H1 (cell line): ENCODE results near the gene ZNF83. TPM values are rescaled to one million over a fixed set of nuclear protein-coding genes. Genes with fewer than 3 reads are reported as not detected.

Source experiments
- ASH2L ChIP-seq: fragments of 200-600, 300-600 bp; sonication (generic); IDR thresholded peaks from one replicate; pipeline ENCODE4 v1.7.1; 2017; ENCODE audit warnings: low read length
- ATF3 ChIP-seq: IDR thresholded peaks from 2 replicates; pipeline ENCODE4 v1.6.1; 2011; ENCODE audit warnings: low read depth, mild to moderate bottlenecking, low read length; ENCODE audit not compliant: insufficient read depth
- BCL11A ChIP-seq, 2 experiments: IDR thresholded peaks; one replicate each; pipeline ENCODE4 v1.6.1; 2011; ENCODE audit warnings: low read depth in 2 of 2, low read length in 2 of 2, mild to moderate bottlenecking in 2 of 2
- CEBPB ChIP-seq: IDR thresholded peaks from 2 replicates; pipeline ENCODE4 v1.6.1; 2012; ENCODE audit warnings: low read depth, low read length
- CHD7 ChIP-seq: fragments of 300-600 bp; sonication (generic); IDR thresholded peaks from 2 replicates; pipeline ENCODE4 v1.7.1; 2012; ENCODE audit warnings: low read length, moderate library complexity, mild to moderate bottlenecking, inconsistent platforms; ENCODE audit not compliant: insufficient replicate concordance
- CREB1 ChIP-seq: IDR thresholded peaks from 2 replicates; pipeline ENCODE4 v1.6.1; 2012; ENCODE audit warnings: inconsistent platforms
- EGR1 ChIP-seq: IDR thresholded peaks from 2 replicates; pipeline ENCODE4 v1.6.1; 2011; ENCODE audit warnings: low read depth, low read length, borderline replicate concordance
- MAFK ChIP-seq: IDR thresholded peaks from 2 replicates; pipeline ENCODE4 v1.6.1; 2012; ENCODE audit warnings: low read depth, mild to moderate bottlenecking, improper control_type of control experiment, low read length
- SAP30 ChIP-seq: fragments of 300-600 bp; sonication (generic); IDR thresholded peaks from 2 replicates; pipeline ENCODE4 v1.7.1; 2012; ENCODE audit warnings: low read length, moderate library complexity, mild to moderate bottlenecking, inconsistent platforms; ENCODE audit not compliant: insufficient read depth, insufficient replicate concordance
- SRF ChIP-seq: IDR thresholded peaks from 2 replicates; pipeline ENCODE4 v1.6.1; 2011; ENCODE audit warnings: mild to moderate bottlenecking, low read depth, low read length, moderate library complexity
- polyA plus RNA-seq, 7 experiments: library from polyadenylated mRNA; depleted of rRNA in 3 of 7; stranded (reverse) in 5 of 7; unstranded in 2 of 7; fragments of >200 nt in 5 of 7; fragments of 200-250 nt in 2 of 7; gene quantifications; 1 replicate in 5 of 7; 2 replicates in 1 of 7; 4 replicates in 1 of 7; pipeline versions ENCODE4 v1.2.1 to v1.2.3, GENCODE V29; 2011 to 2013; ENCODE audit warnings: missing spikeins in 2 of 7, mixed read lengths in 2 of 7
- total RNA-seq: library from RNA; stranded (reverse); fragmentation: NEBNext Ultra II Directional; extraction: Animal tissue kit (Norgen Biotek cat#: 25700); gene quantifications from 2 replicates; pipeline ENCODE4 v1.2.1, GENCODE V29; 2021

The ZNF83 gene
- total and polyA plus RNA-seq, 2 of the 8 experiments (the other 6 are each of a cell fraction or from before 2014, with no cell fraction given), result 13.2 to 19.4 TPM

GRCh38 chr19:52653161-52653560 is 15.0 kb upstream of the ZNF83 start (continued):
- TF ChIP-seq CHD7 (no peak), EGR1 (no peak), ASH2L (no peak), SAP30 (no peak), BCL11A (IDR thresholded peaks at IDR 0.05; ENCODE audit: low read depth in 2 of 2, low read length in 2 of 2) (no peak), MAFK (no peak), ATF3 (no peak), SRF (no peak), CEBPB (no peak), CREB1 (no peak)
